ENCODE data around the gene ARID1A. TPM values are rescaled to one million over a fixed set of nuclear protein-coding genes. Genes with fewer than 3 reads are reported as not detected.
"Not testable (repeated sequence)": the region's sequence is repeated elsewhere in the genome, so short reads cannot be mapped to it uniquely, and the experiment has no call there.

ARID1A gene
- total RNA-seq, 1 experiment from 2014 or later, result 56.9 TPM

DNA sequence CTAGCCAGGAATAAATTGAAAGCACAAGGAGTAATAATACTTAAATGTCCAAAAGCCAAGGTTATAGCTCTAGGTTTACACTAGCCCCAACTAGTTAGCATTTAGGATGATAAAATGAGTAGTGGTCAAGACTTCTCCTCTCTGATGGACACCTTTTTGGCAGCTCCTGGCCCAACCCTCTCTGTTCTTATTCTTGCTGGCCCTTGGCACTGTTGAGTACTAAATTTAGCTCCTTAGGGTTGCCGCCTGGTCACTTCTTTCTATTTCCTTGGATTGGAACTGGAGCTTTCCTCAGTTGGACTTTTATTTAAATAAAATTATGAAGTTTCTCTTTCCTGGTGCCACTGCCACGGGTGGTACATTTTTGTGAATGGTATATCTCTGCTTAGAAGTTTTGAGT is 28.3 kb downstream of the ARID1A start:
- H3K4me1 Mint-ChIP-seq (ENCODE audit: insufficient read depth, unreplicated experiment), result peaks cover 48% of the 10 kb centered on the region
- peak overlapping the region; percentile 28 for H3K4me3 Mint-ChIP-seq (ENCODE audit: unreplicated experiment)
- BruUV-seq (replicated peaks), result no TSS peak
- DNase-seq (ENCODE audit: unreplicated experiment), result no peak
- ChIA-PET POLR2A (interaction anchor here (0.7 to 4.9 kb wide), 12 partner anchors 9 to 105 kb away, joined by 3 to 40 read pairs (median 10); partner anchors contain the start of genes ARID1A and PIGV), CTCF (interaction anchor here (0.7 to 4.3 kb wide), 4 partner anchors 27 to 790 kb away, joined by 3 to 23 read pairs (median 6); partner anchors contain the start of gene PIGV)
- intact Hi-C loops (cut with micrococcal nuclease), result loop anchor here (5.0 kb wide), 1 partner anchor 48 kb away; no protein-coding TSS in a partner anchor
- H3K36me3 Mint-ChIP-seq (ENCODE audit: insufficient read depth, unreplicated experiment), result peaks cover 11% of the 10 kb centered on the region
- TF ChIP-seq, protein P1, sequence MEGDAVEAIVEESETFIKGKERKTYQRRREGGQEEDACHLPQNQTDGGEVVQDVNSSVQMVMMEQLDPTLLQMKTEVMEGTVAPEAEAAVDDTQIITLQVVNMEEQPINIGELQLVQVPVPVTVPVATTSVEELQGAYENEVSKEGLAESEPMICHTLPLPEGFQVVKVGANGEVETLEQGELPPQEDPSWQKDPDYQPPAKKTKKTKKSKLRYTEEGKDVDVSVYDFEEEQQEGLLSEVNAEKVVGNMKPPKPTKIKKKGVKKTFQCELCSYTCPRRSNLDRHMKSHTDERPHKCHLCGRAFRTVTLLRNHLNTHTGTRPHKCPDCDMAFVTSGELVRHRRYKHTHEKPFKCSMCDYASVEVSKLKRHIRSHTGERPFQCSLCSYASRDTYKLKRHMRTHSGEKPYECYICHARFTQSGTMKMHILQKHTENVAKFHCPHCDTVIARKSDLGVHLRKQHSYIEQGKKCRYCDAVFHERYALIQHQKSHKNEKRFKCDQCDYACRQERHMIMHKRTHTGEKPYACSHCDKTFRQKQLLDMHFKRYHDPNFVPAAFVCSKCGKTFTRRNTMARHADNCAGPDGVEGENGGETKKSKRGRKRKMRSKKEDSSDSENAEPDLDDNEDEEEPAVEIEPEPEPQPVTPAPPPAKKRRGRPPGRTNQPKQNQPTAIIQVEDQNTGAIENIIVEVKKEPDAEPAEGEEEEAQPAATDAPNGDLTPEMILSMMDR (IDR thresholded peaks at IDR 0.05; ENCODE audit: unreplicated experiment), result no peak
- no peaks in the 10 kb centered on the region for H3K9me3 Mint-ChIP-seq (ENCODE audit: unreplicated experiment)
- no peaks in the 10 kb centered on the region for H3K27me3 Mint-ChIP-seq (ENCODE audit: insufficient read depth, unreplicated experiment)
- no peak overlapping the region for H3K27ac Mint-ChIP-seq (ENCODE audit: low read depth, unreplicated experiment)

DNA sequence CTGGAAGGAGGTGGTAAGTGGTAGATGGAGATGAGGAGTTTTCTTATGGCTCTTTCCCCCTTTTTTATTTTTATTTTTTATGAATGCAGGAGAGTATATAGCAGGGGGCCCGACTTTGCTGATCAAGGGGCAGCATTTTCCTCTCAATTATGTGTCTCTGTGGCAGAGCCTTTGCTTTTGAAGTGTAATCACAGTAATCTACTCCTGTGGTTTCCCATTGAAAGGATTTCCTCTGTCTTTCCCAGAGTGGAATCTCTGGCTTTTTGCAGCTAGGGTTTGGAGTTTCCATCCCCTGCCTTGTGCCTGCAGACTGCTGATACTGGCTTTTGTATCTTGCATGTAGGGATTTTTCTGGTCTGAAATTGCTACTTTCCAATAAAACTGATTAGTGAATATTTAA is 29.1 kb downstream of the ARID1A start:
- BruUV-seq (replicated peaks), result no TSS peak
- Mint-ChIP-seq H3K36me3 (ENCODE audit: insufficient read depth, unreplicated experiment) (peaks cover 3% of the 10 kb centered on the region), H3K27ac (ENCODE audit: low read depth, unreplicated experiment) (no peak overlapping the region), H3K4me1 (ENCODE audit: insufficient read depth, unreplicated experiment) (peaks cover 48% of the 10 kb centered on the region), H3K4me3 (ENCODE audit: unreplicated experiment) (no peak overlapping the region), H3K27me3 (ENCODE audit: insufficient read depth, unreplicated experiment) (no peaks in the 10 kb centered on the region), H3K9me3 (ENCODE audit: unreplicated experiment) (no peaks in the 10 kb centered on the region)
- ChIA-PET CTCF (interaction anchor here (0.8 to 4.3 kb wide), 2 partner anchors 64 to 107 kb away, joined by 3 to 23 read pairs; partner anchors contain the start of gene PIGV), POLR2A (interaction anchor here (3.4 to 4.9 kb wide), 3 partner anchors 23 to 32 kb away, joined by 27 to 40 read pairs (median 32); partner anchors contain the start of gene ARID1A)
- no peak for DNase-seq (ENCODE audit: unreplicated experiment)
- intact Hi-C loops (cut with micrococcal nuclease), result loop anchor here (5.0 kb wide), 1 partner anchor 47 kb away; no protein-coding TSS in a partner anchor
- TF ChIP-seq, protein P1 (IDR thresholded peaks at IDR 0.05; ENCODE audit: unreplicated experiment), result no peak

DNA sequence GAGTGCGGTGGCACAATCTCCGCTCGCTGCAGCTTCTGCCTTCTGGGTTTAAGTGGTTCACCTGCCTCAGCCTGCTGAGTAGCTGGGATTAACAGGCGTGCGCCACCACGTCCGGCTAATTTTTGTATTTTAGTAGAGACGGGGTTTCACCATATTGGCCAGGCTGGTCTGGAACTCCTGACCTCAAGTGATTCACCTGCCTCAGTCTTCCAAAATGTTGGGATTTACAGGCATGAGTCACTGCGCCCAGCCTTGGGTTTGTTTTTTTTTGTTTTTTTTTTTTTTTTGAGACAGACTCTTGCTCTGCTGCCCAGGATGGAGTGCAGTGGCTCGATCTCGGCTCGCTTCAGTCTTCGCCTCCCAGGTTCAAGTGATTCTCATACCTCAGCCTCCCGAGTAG is 30.1 kb downstream of the ARID1A start:
- BruUV-seq (replicated peaks); intact Hi-C loops (cut with micrococcal nuclease); H3K27me3 Mint-ChIP-seq (ENCODE audit: insufficient read depth, unreplicated experiment); H3K27ac Mint-ChIP-seq (ENCODE audit: low read depth, unreplicated experiment); H3K9me3 Mint-ChIP-seq (ENCODE audit: unreplicated experiment); H3K36me3 Mint-ChIP-seq (ENCODE audit: insufficient read depth, unreplicated experiment); H3K4me3 Mint-ChIP-seq (ENCODE audit: unreplicated experiment): not testable (repeated sequence)
- peaks cover 48% of the 10 kb centered on the region for H3K4me1 Mint-ChIP-seq (ENCODE audit: insufficient read depth, unreplicated experiment)
- peak; percentile 57 for DNase-seq (ENCODE audit: unreplicated experiment)
- ChIA-PET POLR2A (interaction anchor here (0.5 to 4.9 kb wide), 4 partner anchors 24 to 128 kb away, joined by 3 to 40 read pairs (median 16); partner anchors contain the start of gene ARID1A), CTCF (interaction anchor here (0.6 to 4.3 kb wide), 3 partner anchors 19 to 63 kb away, joined by 3 to 23 read pairs (median 3); partner anchors contain the start of gene PIGV)

DNA sequence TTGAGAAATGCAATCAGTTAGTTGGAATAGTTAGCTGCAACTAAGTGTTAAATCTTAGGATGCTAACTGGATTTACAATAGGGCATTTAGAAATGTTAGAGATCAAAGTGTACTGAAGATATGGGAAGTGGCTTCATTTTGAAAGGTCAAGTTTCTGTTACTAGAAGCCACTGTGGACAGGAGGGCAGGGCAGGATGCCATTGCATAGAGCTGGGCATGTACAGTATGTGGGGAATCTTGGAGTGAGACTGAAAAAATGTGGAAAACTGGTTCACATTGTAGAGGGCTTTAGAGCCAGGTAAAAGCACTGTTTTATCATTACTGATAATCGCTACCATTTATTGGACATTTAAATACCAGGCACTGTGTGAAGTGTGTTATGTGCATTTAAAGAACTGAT is 31.0 kb downstream of the ARID1A start:
- intact Hi-C loops (cut with micrococcal nuclease), result no loop called here
- ChIA-PET POLR2A (interaction anchor here (0.7 to 4.9 kb wide), 4 partner anchors 25 to 57 kb away, joined by 3 to 40 read pairs (median 16); partner anchors contain the start of gene ARID1A), CTCF (interaction anchor here (0.6 to 4.3 kb wide), 3 partner anchors 18 to 63 kb away, joined by 3 to 23 read pairs (median 5); partner anchors contain the start of gene PIGV)
- no peak overlapping the region for H3K27ac Mint-ChIP-seq (ENCODE audit: low read depth, unreplicated experiment)
- no TSS peak for BruUV-seq (replicated peaks)
- no peak for DNase-seq (ENCODE audit: unreplicated experiment)
- H3K9me3 Mint-ChIP-seq (ENCODE audit: unreplicated experiment), result no peaks in the 10 kb centered on the region
- peaks cover 54% of the 10 kb centered on the region for H3K4me1 Mint-ChIP-seq (ENCODE audit: insufficient read depth, unreplicated experiment)
- no peaks in the 10 kb centered on the region for H3K27me3 Mint-ChIP-seq (ENCODE audit: insufficient read depth, unreplicated experiment)
- peaks cover 12% of the 10 kb centered on the region for H3K36me3 Mint-ChIP-seq (ENCODE audit: insufficient read depth, unreplicated experiment)
- H3K4me3 Mint-ChIP-seq (ENCODE audit: unreplicated experiment), result no peak overlapping the region
- TF ChIP-seq, protein P1 (IDR thresholded peaks at IDR 0.05; ENCODE audit: unreplicated experiment), result no peak
